HG02884 (cell line): Measurements from ENCODE around the gene CFAP73.
"Not testable (repeated sequence)": the region's sequence is repeated elsewhere in the genome, so short reads cannot be mapped to it uniquely, and the experiment has no call there.

Experiments
- ATAC-seq: cut with Tn5 transposase; IDR thresholded peaks from one replicate; pipeline ENCODE4 v1.9.1; 2021; ENCODE audit warnings: mild to moderate bottlenecking, moderate library complexity; ENCODE audit not compliant: unreplicated experiment

CFAP73 gene

DNA sequence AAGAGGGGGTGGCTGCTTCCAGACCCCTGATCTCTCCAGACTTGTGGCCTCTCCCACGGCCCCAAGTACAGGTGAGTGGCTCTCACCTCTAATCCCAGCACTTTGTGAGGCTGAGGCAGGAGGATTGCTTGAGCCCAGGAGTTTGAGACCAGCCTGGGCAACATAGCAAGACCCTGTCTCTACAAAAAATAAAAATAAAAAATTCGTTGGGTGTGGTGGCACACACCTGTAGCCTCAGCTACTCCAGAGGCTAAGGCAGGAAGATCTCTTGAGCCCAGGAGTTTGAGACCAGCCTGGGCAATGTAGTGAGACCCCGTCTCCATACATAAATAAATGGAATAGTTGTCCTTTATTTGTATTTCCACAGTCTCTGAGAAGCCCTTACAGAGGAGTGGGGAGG is 7.8 kb upstream of the CFAP73 start:
- ATAC-seq = not testable (repeated sequence)

DNA sequence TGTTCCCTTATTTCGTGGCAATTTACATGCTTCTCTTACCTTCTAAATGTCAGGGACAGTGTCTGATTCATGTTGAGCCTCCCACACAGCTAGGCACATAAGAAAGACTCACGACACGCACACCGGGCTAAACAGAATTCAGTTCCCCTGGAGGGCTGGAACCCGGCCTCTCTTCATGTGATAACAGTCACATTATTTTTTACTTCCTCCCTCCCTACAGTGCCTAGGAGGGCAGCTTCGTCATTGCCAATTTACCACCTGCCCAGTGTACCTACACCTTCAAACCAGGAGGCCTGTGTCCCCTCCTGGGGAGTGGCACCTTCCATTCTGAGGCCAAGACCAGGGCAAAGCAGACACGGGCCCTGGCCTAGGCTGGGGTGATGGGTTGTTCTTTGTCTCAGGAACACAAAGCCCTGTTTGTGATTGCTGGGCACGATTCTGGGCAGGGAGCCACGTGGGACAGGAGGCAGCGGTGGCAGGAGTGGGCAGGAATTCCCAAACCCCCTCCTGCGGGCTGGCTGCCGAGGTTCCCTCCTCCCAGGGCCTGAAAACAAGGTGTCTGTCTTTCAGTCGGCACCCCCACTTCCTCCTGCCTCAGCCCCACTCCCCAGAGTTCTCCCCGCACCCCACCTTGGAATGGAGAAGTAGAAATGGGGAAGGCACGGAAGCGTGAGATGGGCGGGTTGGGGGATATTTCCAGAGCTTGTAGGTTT is 7.2 kb upstream of the CFAP73 start:
- no peak for ATAC-seq

DNA sequence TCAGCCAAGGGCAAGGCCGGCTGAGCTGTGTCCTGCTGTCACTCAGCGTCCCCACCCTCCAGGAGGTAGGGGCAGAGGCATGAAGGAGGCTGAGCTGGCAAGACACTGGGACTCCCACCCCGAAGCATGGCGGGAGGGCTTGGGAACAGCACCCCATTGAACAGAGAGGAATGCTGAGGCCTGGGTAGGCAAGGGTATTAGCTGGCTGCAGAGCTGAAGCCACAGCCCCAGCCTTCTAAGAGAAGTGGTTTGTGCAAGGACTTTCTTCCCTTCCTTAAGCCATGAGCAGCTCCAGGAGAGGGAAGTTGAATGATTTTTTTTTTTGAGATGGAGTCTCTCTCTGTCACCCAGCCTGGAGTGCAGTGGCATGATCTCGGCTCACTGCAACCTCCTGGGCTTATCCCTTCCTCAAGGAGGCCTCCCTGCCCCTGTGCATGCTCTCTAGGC is 6.6 kb upstream of the CFAP73 start:
- ATAC-seq = no peak

DNA sequence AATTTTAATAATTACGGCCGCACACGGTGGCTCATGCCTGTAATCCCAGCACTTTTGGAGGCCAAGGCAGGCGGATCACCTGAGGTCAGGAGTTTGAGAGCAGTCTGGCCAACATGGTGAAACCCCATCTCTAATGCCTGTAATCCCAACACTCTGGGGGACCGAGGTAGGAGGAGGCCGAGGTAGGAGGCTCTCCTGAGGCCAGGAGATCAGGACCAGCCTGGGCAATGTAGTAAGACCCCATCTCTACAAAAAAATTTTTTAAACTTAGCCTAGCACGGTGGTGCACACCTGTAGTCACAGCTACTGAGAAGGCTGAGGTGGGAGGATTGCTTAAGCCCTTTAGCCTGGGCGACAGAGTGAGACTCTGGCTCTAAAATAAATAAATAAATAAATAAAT is 5.6 kb upstream of the CFAP73 start:
- no peak for ATAC-seq

DNA sequence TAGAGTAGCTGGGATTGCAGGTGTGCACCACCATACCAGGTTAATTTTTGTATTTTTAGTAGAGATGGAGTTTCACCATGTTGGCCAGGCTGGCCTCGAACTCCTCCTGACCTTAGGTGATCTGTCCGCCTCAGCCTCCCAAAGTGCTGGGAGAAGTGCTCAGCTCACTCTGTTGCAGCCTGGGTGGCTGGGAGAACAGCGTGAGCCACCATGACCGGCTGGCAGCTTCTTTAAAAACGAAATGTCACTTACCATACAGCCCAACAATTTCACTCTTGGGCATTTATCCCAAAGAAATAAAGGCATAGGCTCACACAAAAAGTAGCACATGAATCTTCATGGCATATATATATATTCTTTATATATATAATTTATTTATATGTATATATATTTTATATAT is 4.7 kb upstream of the CFAP73 start:
- ATAC-seq = no peak

DNA sequence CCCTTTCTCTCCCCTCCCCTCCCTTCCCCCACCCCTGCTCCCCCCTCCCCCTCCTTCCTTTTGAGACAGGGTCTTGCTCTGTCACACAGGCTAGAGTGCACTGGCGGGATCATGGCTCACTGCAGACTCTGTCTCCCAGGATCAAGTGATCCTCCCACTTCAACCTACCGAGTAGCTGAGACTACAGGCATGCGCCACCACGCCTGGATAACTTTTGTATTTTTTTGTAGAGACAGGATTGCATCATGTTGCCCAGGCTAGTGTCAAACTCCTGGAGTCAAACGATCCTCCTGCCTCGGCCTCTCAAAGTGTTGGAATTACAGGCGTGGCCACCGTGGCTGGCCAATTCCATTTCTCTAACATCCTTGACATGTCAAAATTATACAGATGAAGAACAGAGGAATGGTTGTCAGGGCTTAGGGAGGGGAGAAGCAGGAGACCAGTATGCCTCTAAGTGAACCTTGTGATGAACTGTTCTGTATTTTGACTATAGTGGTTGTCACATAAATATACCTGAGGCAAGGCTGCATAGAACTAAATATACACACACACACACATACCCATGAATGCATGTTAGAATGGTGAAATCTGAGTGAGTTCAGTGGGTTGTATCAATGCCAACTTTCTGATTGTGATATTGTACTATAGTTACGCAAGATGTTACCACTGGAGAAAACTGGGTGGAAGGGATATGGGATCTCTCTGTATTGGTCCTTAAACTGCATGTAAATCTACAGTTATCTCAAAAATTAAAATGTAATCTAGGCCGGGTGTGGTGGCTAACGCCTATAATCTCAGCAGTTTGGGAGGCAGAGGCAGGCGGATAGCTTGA is 3.6 kb upstream of the CFAP73 start:
- no peak for ATAC-seq

DNA sequence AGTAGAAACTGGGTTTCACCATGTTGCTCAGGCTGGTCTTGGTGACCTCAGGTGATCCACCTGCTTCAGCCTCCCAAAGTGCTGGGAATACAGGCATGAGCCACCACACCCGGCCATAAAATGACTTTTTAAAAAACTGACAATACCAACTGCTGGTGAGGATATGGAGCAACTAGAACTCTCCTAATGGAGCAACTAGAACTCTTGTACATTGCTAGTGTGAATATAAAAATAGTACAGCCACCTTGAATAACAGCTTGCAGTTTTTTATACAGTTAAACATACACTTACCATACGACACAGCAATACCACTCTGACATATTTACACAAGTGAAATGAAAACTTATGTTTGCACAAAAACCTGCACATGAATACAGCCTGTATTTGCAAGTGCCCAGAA is 2.5 kb upstream of the CFAP73 start:
- no peak for ATAC-seq

DNA sequence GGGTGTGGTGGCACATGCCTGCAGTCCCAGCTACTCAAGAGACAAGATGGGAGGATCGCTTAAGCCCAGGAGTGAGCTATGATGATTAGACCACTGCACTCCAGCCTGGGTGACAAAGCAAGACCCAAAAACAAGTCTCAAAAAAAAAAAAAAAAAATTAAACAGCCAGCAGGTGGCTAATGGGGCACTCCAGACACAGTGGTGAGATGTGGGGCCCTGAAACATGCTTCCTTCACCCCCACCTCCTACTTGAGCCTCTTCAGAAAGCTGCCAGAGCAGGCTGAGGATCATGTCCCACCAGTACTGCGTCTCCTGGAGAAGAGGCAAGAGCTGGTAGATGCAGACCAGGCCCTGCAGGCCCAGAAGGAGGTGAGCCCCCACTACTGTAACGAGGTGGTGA is 2.1 kb downstream of the CFAP73 start:
- ATAC-seq = no peak

DNA sequence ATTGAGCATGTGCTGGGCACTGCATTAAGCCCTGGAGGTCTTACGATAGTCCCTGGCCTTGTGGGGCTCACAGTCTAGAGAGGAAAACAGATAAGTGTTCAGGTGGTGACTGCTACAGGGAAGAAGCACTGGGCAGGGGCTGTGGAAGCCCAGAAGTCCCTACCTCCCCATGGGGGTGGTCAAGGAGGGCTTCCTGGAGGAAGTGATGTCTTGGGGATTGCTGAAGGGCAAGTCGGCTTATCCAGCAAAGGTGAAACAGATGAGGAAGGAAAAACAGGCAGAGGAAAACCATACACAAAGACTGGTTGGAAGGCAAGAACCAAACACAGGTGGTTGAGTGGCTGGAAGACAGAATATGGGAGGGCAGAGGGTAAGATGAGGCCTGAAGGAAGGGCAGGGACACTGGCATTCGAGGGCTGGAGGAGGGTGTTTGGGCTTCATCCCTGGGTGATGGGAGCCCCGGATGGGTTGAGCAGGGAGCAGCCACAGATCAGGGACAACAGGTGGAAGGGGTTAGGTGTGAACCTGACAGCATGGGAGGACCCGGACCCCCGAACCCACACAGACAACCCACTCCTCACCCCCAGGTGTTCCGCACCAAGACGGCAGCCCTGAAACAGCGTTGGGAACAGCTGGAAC is 2.8 kb downstream of the CFAP73 start:
- ATAC-seq = no peak

DNA sequence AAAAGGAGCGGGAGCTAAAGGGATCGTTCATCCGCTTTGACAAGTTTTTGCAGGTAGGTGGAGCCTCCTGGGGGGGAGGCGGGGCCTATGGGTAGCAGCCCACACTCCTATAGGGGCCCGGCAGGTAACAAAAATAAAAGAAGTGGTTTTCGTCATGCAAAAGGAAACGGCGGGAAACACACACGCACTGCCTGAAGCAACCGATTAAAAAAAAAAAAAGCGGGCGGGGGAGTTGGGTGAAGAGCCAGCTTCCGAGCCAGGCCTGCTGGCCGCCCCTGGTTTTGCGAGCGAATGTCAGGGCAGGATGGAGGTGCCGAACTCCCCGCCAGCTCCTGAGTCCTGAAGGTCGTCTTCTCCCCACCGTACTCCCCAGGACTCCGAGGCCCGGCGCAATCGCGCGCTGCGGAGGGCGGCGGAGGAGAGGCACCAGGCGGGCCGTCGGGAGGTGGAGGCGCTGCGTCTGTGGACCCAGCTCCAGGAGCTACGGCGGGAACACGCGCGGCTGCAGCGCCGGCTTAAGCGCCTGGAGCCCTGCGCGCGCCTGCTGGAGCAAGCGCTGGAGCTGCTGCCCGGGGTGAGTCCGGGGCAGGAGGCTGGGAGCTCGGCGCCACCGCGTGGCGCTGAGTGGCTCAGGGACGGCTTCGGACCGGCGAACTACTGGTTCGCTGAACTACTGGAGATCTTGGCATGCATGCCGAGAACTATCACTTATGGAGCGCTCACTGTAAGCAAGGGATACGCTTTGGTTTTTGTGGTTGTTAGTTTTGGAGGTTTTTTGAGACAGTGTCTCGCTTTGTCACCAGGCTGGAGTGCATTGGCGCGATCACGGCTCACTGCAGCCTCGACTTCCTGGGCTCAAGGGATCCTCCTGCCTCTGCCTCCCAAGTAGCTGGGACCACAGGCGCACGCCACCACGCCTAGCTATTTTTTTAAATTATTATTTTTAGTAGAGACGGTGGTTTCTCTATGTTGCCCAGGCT is 3.6 kb downstream of the CFAP73 start:
- ATAC-seq = no peak

DNA sequence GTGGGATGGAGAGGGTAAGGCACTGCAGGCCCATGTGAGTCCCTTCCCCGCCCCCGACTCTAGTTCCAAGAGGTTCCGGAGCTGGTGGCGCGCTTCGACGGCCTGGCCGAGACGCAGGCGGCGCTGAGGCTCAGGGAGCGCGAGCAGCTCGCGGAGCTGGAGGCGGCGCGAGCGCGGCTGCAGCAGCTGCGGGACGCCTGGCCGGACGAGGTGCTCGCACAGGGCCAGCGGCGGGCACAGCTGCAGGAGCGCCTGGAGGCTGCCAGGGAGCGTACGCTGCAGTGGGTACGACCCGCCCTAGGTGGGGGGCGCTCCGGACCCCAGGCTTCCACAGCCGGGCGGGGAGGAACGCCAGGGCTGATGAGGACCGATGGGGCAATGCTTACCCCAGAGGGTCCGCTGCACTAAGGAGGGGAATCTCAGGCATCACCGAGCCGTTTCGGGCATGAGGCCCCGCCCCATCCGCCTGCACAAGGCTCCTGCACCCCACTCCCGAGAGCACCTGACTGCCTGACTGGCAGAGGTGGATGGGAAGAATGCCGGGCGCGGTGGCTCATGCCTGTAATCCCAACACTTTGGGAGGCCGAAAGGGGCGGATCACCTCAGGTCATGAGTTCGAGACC is 4.9 kb downstream of the CFAP73 start:
- ATAC-seq = no peak

DNA sequence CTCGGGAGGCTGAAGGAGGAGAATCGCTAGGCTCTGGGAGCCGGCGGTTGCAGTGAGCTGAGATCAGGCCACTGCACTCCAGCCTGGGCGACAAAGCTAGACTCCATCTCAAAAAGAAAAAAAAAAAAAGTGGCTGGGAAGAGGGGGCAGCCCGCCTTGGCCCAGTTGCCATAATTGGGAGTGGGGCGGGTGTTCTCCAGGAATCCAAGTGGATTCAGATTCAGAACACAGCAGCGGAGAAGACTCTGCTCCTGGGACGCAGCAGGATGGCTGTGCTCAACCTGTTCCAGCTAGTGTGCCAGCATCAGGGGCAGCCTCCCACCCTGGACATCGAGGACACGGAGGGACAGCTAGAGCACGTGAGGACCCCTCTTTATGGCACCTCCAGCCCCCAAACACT is 5.5 kb downstream of the CFAP73 start:
- no peak for ATAC-seq

DNA sequence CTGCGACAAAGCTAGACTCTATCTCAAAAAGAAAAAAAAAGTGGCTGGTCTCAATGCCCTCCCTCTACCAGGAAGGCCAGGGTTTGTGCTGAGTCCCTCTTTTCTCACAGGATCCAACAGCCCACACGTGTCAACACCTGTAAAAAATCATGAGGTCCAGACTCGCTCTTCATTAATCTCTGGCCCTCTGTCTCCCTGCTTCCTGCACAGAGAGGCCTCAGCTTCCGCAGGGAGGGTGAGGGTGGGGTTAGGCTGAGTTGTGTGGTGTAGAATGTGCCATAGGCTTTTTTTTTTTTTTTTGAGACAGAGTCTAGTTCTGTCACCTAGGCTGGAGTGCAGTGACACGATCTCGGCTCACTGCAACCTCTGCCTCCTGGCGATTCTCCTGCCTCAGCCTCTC is 6.1 kb downstream of the CFAP73 start:
- ATAC-seq = no peak

DNA sequence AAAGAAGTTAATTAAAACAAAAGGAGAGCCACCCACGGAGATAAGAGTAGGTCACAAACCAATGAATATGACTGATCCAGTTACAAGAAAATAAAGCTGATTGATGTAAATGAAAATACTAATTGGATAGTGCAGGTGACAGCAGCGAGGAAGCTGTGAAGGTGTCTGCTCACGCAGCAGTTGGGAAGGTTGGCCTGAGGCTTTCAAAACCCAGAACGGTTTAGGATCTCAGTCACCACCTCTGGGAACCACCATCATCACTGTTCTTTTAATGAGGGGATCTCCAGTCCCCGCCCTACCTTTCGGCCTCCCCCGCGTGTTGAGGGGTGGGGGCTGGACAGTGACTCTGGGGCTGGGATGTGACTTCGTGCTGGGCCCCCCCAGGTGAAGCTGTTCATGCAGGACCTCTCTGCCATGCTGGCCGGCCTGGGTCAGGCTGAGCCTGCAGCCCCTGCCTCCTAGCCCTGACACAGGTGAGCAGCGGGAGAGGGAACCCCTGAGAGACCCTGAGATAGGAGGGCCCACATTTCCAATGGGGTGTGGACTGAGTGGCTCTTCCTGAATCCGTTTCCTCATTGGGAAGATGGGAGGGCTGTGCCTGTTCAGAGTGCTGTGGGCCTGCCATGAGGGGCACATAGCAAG is 7.8 kb downstream of the CFAP73 start:
- ATAC-seq = no peak

DNA sequence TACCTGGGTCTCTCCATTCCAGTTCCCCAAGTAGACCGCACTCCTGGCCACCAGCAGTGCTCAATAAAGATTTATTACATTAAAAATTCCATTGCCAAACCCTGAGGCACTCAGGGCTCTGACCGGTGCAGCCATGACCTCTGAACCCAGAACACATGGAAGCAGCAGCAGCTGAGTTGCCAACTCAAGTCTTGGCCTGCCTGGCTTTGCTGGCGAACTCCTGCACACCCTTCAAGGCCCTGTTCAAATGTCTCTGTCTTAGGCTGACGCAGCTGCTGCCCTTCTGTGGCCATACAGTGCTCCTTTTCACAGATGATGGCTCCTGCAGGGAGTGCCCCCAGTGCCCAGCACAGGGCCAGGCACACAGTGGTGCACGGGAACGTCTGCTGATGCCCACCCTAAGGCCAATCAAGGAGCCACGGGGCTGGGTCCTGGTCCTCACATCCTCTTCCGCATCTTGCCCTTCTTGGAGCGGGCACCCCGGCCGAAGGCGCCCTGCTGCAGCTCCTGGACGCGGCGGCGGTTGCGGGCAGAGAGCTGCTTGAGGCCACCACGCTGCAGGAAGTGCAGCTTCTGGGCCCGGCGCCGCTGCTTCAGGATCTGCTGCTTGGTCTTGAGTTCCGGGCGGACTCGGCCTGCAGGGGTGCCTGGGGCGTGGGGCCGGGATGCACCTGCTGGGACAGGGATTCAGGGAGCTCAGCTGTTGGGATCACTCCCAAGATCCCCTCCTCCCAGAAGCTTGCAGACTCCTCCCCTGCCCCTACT is 9.1 kb downstream of the CFAP73 start:
- no peak for ATAC-seq

DNA sequence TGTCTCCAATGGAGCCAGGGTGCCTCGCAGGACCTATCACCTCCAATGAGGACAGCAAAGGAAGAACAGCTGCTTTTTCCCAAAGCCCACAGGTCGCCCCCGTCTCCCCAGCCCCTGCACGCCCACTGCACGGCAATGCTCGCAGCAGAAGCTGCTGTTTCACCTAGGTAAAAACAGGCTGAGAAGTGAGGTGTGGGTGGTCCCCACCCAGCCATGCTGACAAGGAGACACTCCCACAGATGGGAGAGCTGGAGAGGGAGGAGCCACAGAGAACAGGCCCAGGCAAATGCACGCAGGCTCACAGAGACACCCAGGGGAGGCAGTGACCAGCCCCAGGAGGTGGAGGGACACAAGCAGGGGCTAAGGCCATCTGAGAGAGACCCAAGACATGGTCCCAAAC is 10.4 kb downstream of the CFAP73 start:
- no peak for ATAC-seq

DNA sequence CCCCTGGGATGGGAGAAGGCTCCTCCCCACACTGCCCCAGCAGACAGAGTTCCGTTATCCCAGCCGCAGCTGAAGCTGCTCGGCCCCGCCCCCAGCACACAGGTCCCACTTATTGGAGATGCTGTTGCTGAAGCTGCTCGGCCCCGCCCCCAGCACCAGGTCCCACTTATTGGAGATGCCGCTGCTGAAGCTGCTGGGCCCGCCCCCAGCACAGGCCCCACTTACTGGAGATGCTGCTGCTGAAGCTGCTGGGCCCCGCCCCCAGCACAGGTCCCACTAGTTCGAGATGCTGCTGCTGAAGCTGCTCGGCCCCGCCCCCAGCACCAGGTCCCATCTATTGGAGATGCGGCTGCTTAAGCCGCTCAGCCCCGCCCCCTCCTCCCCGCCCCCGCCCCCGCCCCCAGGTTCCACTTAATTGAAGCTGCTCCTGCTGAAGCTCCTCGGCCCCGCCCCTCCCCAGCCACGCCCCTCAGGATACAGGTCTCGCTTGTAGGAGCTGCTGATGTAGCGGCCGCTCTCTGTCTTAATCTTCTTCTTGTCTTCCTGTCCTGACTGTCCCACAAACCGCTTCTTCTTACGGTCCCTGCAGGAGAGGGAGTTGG is 12.0 kb downstream of the CFAP73 start:
- ATAC-seq = no peak

DNA sequence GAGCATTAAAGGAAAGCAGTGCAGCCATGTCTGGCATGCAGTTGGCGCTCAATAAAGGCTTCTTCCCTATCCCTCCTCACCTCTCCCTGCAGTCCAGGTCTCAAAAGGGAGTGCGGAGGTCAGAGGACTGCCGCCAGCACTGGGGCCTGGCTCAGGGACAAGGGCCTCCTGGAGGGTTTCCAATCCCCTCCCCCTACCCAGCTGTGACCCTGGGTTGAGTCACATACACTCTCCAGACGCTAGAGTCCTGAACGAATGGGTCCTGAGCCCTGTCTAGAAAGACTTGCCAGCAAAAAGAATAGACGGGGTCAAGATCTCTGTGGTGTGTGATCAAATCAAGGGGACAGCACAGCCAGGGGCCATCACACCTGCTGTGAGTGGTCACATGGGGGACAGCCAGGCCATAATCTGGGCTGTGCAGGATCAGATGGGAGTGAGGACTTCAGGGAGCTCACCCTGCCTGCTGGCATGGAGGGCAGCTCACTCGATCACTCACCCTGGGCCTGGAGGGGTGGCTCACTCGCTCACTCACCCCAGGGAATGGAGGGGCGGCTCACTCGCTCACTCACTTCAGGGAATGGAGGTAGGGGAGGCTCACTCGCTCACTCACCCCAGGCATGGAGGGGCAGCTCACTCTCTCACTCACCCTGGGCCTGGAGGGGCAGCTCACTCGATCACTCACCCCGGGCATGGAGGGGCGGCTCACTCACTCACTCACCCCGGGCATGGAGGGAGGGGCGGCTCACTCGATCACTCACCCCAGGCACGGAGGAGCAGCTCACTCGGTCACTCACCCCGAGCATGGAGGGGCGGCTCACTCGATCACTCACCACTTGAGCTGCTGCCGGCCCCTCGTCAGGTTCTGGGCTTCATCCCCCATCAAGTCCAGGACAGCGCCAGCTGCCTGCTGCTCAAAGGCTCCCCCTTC is 12.8 kb downstream of the CFAP73 start:
- ATAC-seq = no peak
